GM21526 (cell line): ENCODE measurements around the gene BLNK.

Experiments
- ATAC-seq: cut with Tn5 transposase; IDR thresholded peaks from one replicate; pipeline ENCODE4 v1.9.1; 2021; ENCODE audit warnings: moderate library complexity; ENCODE audit not compliant: unreplicated experiment, low FRiP score

Gene BLNK

GRCh38 chr10:96165726-96166125 lies 105.6 kb downstream of the BLNK start:
- ATAC-seq: no peak

GRCh38 chr10:96153070-96153469 lies 118.3 kb downstream of the BLNK start:
- no peak for ATAC-seq

- ATAC-seq: no peak
These were observed 118.9 kb downstream of the BLNK start for GRCh38 chr10:96152437-96152836.
